HG03045 (cell line): ENCODE data around the gene DLL1.
A peak's percentile ranks its signal among the peaks of the same experiment; 100 is the strongest.

Source experiments
- ATAC-seq: cut with Tn5 transposase; IDR thresholded peaks from one replicate; pipeline ENCODE4 v1.9.1; 2021; ENCODE audit warnings: mild to moderate bottlenecking, moderate library complexity; ENCODE audit not compliant: unreplicated experiment

The DLL1 gene

GRCh38 chr6:170283212-170284081, 7.4 kb downstream of the DLL1 start:
- ATAC-seq, result no peak

GRCh38 chr6:170282512-170283158, 8.2 kb downstream of the DLL1 start:
- ATAC-seq, result no peak

GRCh38 chr6:170281331-170282292, 9.3 kb downstream of the DLL1 start:
- ATAC-seq, result no peak

- ATAC-seq, result peak; percentile 28
Measured at GRCh38 chr6:170280689-170281045, 10.2 kb downstream of the DLL1 start.

GRCh38 chr6:170279977-170280688, 10.7 kb downstream of the DLL1 start:
- ATAC-seq, result peak; percentile 41

GRCh38 chr6:170279426-170279825, 11.5 kb downstream of the DLL1 start:
- no peak for ATAC-seq

- ATAC-seq, result no peak
Measured at GRCh38 chr6:170278743-170279094, 12.2 kb downstream of the DLL1 start.

- ATAC-seq, result no peak
Measured at GRCh38 chr6:170277893-170278742, 12.8 kb downstream of the DLL1 start.

- no peak for ATAC-seq
Measured at GRCh38 chr6:170276369-170277057, 14.4 kb downstream of the DLL1 start.

GRCh38 chr6:170274713-170275560, 15.9 kb downstream of the DLL1 start:
- ATAC-seq, result no peak

GRCh38 chr6:170273681-170274080, 17.2 kb downstream of the DLL1 start:
- ATAC-seq, result no peak

- ATAC-seq, result no peak
Measured at GRCh38 chr6:170273191-170273590, 17.7 kb downstream of the DLL1 start.

- ATAC-seq, result no peak
Measured at GRCh38 chr6:170272341-170273065, 18.4 kb downstream of the DLL1 start.

- peak; percentile 86 for ATAC-seq
Measured at GRCh38 chr6:170271771-170272314, 19.0 kb downstream of the DLL1 start.

- ATAC-seq, result no peak
Measured at GRCh38 chr6:170270984-170271593, 19.8 kb downstream of the DLL1 start.

- no peak for ATAC-seq
Measured at GRCh38 chr6:170269846-170270541, 20.9 kb downstream of the DLL1 start.
